ENCODE measurements around the gene CASP1.
"Not testable (repeated sequence)": the region's sequence is repeated elsewhere in the genome, so short reads cannot be mapped to it uniquely, and the experiment has no call there.

Gene CASP1

DNA sequence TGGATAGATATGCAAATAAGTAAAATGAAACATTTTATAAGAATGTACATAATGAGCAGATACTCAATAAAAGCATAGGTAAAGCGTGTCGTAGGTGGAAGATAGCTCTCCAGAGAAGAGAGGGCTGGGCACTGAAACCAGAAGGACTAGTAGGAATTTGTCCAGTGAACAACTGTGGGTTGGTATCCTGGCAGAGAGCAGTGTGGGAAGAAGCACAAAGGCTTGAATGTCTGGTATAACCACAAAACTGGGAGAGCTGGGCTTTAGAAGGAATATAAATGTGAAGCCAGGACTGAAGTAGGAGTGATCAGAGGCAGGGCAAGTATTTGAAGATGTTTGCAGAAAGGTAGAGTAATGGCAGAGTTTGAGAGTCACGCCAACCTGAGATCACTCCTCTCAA is 43.3 kb upstream of the CASP1 start:
- Histone ChIP-seq H3K79me2 (ENCODE audit: control insufficient read depth, low read length) (no peaks in the 10 kb centered on the region), H3K4me2 (ENCODE audit: low read length) (no peak overlapping the region), H4K20me1 (ENCODE audit: control insufficient read depth, insufficient read depth, low read depth, low read length) (no peaks in the 10 kb centered on the region), H3K27me3 (ENCODE audit: control insufficient read depth, low read length) (no peaks in the 10 kb centered on the region), H3K4me3 (ENCODE audit: low read length) (no peak overlapping the region), H3K4me1 (ENCODE audit: control insufficient read depth, low read length) (no peaks in the 10 kb centered on the region), H3K27ac (ENCODE audit: low read depth, low read length) (no peak overlapping the region), H3K9me2 (replicated peaks; ENCODE audit: control insufficient read depth, low read length) (no peaks in the 10 kb centered on the region), H3F3A (ENCODE audit: control insufficient read depth, insufficient read depth) (no peaks in the 10 kb centered on the region), H3K36me3 (ENCODE audit: control insufficient read depth, low read length) (no peaks in the 10 kb centered on the region), H3K9me3 (ENCODE audit: control insufficient read depth, insufficient read depth, low read length) (no peaks in the 10 kb centered on the region)
- TF ChIP-seq EZH2phosphoT487 (IDR thresholded peaks at IDR 0.05; ENCODE audit: borderline replicate concordance, low read length) (no peak), CTCF (IDR thresholded peaks at IDR 0.05; ENCODE audit: low read depth, low read length, poor library complexity, severe bottlenecking) (no peak)

- not testable (repeated sequence) for H3K4me1 ChIP-seq (ENCODE audit: control insufficient read depth, low read length); H3K4me3 ChIP-seq (ENCODE audit: low read length); H3K27ac ChIP-seq (ENCODE audit: low read depth, low read length); H3K9me3 ChIP-seq (ENCODE audit: control insufficient read depth, insufficient read depth, low read length); H3K4me2 ChIP-seq (ENCODE audit: low read length); H3K9me2 ChIP-seq (replicated peaks; ENCODE audit: control insufficient read depth, low read length); H3K27me3 ChIP-seq (ENCODE audit: control insufficient read depth, low read length); H3K79me2 ChIP-seq (ENCODE audit: control insufficient read depth, low read length); H4K20me1 ChIP-seq (ENCODE audit: control insufficient read depth, insufficient read depth, low read depth, low read length); H3F3A ChIP-seq (ENCODE audit: control insufficient read depth, insufficient read depth); H3K36me3 ChIP-seq (ENCODE audit: control insufficient read depth, low read length)
Observed at GRCh38 chr11:105077141-105077790, 42.3 kb upstream of the CASP1 start.

DNA sequence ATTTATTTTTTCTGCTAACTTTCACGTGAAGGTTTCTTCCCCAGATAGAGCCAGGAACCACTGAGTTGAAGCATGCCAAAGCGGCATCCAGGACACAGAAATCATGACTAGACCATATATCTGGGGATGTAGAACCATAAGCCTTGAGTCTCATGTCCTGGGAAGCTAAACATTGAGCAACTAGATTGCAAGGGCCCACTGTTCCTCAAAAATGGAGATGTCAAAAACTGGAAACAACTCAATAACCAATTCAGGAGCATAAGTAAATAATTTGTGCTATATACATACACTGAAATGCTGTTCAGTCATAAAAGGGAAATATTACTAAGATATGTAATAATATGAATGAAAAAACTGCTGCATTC is 39.2 kb upstream of the CASP1 start:
- Histone ChIP-seq H3K4me3 (ENCODE audit: low read length) (no peak overlapping the region), H3K36me3 (ENCODE audit: control insufficient read depth, low read length) (no peaks in the 10 kb centered on the region), H3K9me3 (ENCODE audit: control insufficient read depth, insufficient read depth, low read length) (no peaks in the 10 kb centered on the region), H3F3A (ENCODE audit: control insufficient read depth, insufficient read depth) (no peaks in the 10 kb centered on the region), H3K9me2 (replicated peaks; ENCODE audit: control insufficient read depth, low read length) (no peaks in the 10 kb centered on the region), H3K27ac (ENCODE audit: low read depth, low read length) (no peak overlapping the region), H3K4me2 (ENCODE audit: low read length) (no peak overlapping the region), H3K79me2 (ENCODE audit: control insufficient read depth, low read length) (no peaks in the 10 kb centered on the region), H3K27me3 (ENCODE audit: control insufficient read depth, low read length) (no peaks in the 10 kb centered on the region), H3K4me1 (ENCODE audit: control insufficient read depth, low read length) (no peaks in the 10 kb centered on the region), H4K20me1 (ENCODE audit: control insufficient read depth, insufficient read depth, low read depth, low read length) (no peaks in the 10 kb centered on the region)
- no peak for TF ChIP-seq CTCF (IDR thresholded peaks at IDR 0.05; ENCODE audit: low read depth, low read length, poor library complexity, severe bottlenecking)
- TF ChIP-seq EZH2phosphoT487 (IDR thresholded peaks at IDR 0.05; ENCODE audit: borderline replicate concordance, low read length), result no peak

DNA sequence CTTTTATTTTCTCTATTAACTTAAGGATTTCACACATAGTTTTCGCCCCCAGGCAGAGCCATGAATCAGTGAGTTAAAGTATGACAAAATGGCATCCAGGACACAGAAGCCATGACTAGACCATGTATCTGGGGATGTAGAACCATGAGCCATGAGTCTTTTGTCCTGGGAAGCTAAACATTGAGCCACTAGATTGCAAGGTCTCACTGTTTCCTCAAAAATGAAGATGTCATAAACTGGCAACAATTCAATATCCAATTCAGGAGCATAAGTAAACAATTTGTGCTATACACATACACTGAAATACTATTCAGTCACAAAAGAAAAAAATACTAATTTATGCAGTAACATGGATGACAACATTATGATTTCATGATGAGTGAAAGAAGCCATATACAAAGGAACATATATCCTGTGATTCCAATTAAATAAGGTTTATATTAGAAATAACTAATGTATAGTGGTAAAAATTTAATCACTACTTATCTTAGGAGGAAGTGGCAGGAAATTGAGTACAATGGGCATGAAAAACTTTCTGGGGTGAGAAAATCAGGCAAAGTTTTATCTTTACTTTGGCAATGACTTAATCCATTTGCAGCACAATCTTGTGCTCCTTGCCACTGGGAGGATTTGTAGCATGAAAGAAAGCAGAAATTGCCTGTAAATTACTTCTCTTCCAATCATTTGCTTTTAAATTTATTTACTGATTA is 38.7 kb upstream of the CASP1 start:
- Histone ChIP-seq H3K9me3 (ENCODE audit: control insufficient read depth, insufficient read depth, low read length) (no peaks in the 10 kb centered on the region), H3K9me2 (replicated peaks; ENCODE audit: control insufficient read depth, low read length) (no peaks in the 10 kb centered on the region), H3K79me2 (ENCODE audit: control insufficient read depth, low read length) (no peaks in the 10 kb centered on the region), H3K4me2 (ENCODE audit: low read length) (no peak overlapping the region), H3K4me1 (ENCODE audit: control insufficient read depth, low read length) (no peaks in the 10 kb centered on the region), H3K27ac (ENCODE audit: low read depth, low read length) (no peak overlapping the region), H3K36me3 (ENCODE audit: control insufficient read depth, low read length) (no peaks in the 10 kb centered on the region), H3F3A (ENCODE audit: control insufficient read depth, insufficient read depth) (no peaks in the 10 kb centered on the region), H4K20me1 (ENCODE audit: control insufficient read depth, insufficient read depth, low read depth, low read length) (no peaks in the 10 kb centered on the region), H3K27me3 (ENCODE audit: control insufficient read depth, low read length) (no peaks in the 10 kb centered on the region), H3K4me3 (ENCODE audit: low read length) (no peak overlapping the region)
- no peak for TF ChIP-seq CTCF (IDR thresholded peaks at IDR 0.05; ENCODE audit: low read depth, low read length, poor library complexity, severe bottlenecking)
- TF ChIP-seq EZH2phosphoT487 (IDR thresholded peaks at IDR 0.05; ENCODE audit: borderline replicate concordance, low read length), result no peak

DNA sequence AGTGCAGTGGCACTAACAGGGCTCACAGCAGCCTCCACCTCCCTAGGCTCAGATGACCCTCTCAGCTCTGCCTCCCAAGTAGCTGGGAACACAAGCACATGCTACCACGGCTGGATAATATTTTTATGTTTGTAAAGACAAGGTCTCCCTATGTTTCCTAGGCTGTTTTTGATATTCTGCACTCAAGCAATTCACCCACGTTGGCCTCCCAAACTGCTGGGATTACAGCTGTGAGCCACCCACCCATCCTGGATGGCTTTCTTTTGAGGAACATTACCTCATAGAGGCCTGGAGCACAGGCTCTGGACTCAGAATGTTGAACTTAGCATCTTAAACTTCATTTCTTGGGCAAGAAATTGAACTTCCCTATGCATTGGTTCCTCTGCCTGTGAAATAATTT is 37.1 kb upstream of the CASP1 start:
- H3K4me1 ChIP-seq (ENCODE audit: control insufficient read depth, low read length); H4K20me1 ChIP-seq (ENCODE audit: control insufficient read depth, insufficient read depth, low read depth, low read length); H3F3A ChIP-seq (ENCODE audit: control insufficient read depth, insufficient read depth); H3K4me3 ChIP-seq (ENCODE audit: low read length); H3K9me3 ChIP-seq (ENCODE audit: control insufficient read depth, insufficient read depth, low read length); H3K4me2 ChIP-seq (ENCODE audit: low read length); H3K79me2 ChIP-seq (ENCODE audit: control insufficient read depth, low read length); H3K27me3 ChIP-seq (ENCODE audit: control insufficient read depth, low read length); H3K36me3 ChIP-seq (ENCODE audit: control insufficient read depth, low read length); H3K9me2 ChIP-seq (replicated peaks; ENCODE audit: control insufficient read depth, low read length); H3K27ac ChIP-seq (ENCODE audit: low read depth, low read length): not testable (repeated sequence)

Data from DOHH2 (cell line).